BLaER1 treated with 17β-estradiol and CSF1 and Interleukin-3, amounts not matched to agents 10 nM and 100 nM (cell line): ENCODE data around the gene ATP1B3.
"Not testable (repeated sequence)": the region's sequence is repeated elsewhere in the genome, so short reads cannot be mapped to it uniquely, and the experiment has no call there.

Source experiments
- H3K27ac ChIP-seq, 11 experiments: shearing (Covaris generic); formaldehyde crosslinking; 2 replicates each; pipeline ENCODE4 v1.8.1; 2022
- H3K27me3 ChIP-seq, 11 experiments: shearing (Covaris generic); formaldehyde crosslinking; 2 replicates each; pipeline ENCODE4 v1.8.1; 2022
- H3K36me3 ChIP-seq, 11 experiments: shearing (Covaris generic); formaldehyde crosslinking; 2 replicates each; pipeline ENCODE4 v1.8.1; 2022
- H3K4me1 ChIP-seq, 10 experiments: shearing (Covaris generic); formaldehyde crosslinking; 2 replicates each; pipeline ENCODE4 v1.8.1; 2022
- H3K4me2 ChIP-seq, 11 experiments: shearing (Covaris generic); formaldehyde crosslinking; 2 replicates each; pipeline ENCODE4 v1.8.1; 2022
- H3K4me3 ChIP-seq, 10 experiments: shearing (Covaris generic); formaldehyde crosslinking; 2 replicates each; pipeline ENCODE4 v1.8.1; 2022
- H3K9ac ChIP-seq, 11 experiments: shearing (Covaris generic); formaldehyde crosslinking; 2 replicates each; pipeline ENCODE4 v1.8.1; 2022
- H3K9me3 ChIP-seq, 11 experiments: shearing (Covaris generic); formaldehyde crosslinking; replicated peaks in 1 of 11; 2 replicates each; pipeline ENCODE4 v1.8.1; 2022
- H4K20me1 ChIP-seq, 11 experiments: shearing (Covaris generic); formaldehyde crosslinking; 2 replicates each; pipeline ENCODE4 v1.8.1; 2022
- Cebpa-rat ChIP-seq, 11 experiments: shearing (Covaris generic); IDR thresholded peaks; 2 replicates each; pipeline ENCODE4 v1.8.1; 2022

Gene ATP1B3

GRCh38 chr3:141905129-141905528, 28.7 kb downstream of the ATP1B3 start:
- Histone ChIP-seq H3K9me3 (peaks cover 3 to 8% (median 5%) of the 10 kb centered on the region in 11 experiments), H3K4me2 (peak overlapping the region in 2 of 11 experiments; percentile 30 to 54; a peak in 3 of 22 replicates), H3K27ac (no peak overlapping the region), H4K20me1 (peaks cover 12 to 63% (median 38%) of the 10 kb centered on the region in 11 experiments; a peak in 19 of 22 replicates), H3K36me3 (peaks cover 58 to 85% (median 75%) of the 10 kb centered on the region in 11 experiments), H3K9ac (no peak overlapping the region), H3K4me1 (peaks cover 0 to 71% (median 0%) of the 10 kb centered on the region in 10 experiments; a peak in 9 of 20 replicates), H3K27me3 (no peaks in the 10 kb centered on the region), H3K4me3 (no peak overlapping the region)
- no peak for TF ChIP-seq Cebpa-rat (IDR thresholded peaks at IDR 0.05)

GRCh38 chr3:141909408-141909807, 33.0 kb downstream of the ATP1B3 start:
- H3K9ac ChIP-seq = no peak overlapping the region
- H3K4me2 ChIP-seq = no peak overlapping the region
- H3K27me3 ChIP-seq = no peaks in the 10 kb centered on the region
- peak overlapping the region in 1 of 11 experiments; percentile 11; a peak in 1 of 22 replicates for H3K27ac ChIP-seq
- H4K20me1 ChIP-seq = peaks cover 0 to 54% (median 7%) of the 10 kb centered on the region in 11 experiments; a peak in 11 of 22 replicates
- no peak overlapping the region for H3K4me3 ChIP-seq
- peaks cover 0 to 9% (median 4%) of the 10 kb centered on the region in 11 experiments; a peak in 5 of 22 replicates for H3K9me3 ChIP-seq
- peaks cover 73 to 98% (median 88%) of the 10 kb centered on the region in 11 experiments for H3K36me3 ChIP-seq
- no peak for TF ChIP-seq Cebpa-rat (IDR thresholded peaks at IDR 0.05)
- H3K4me1 ChIP-seq = peaks cover 0 to 58% (median 0%) of the 10 kb centered on the region in 10 experiments; a peak in 6 of 20 replicates

- H3K9ac ChIP-seq, H3K9me3 ChIP-seq, H3K27me3 ChIP-seq, H3K27ac ChIP-seq, H3K4me3 ChIP-seq: not testable (repeated sequence)
- peaks cover 0 to 54% (median 7%) of the 10 kb centered on the region in 11 experiments; a peak in 12 of 22 replicates for H4K20me1 ChIP-seq
- H3K36me3 ChIP-seq = peaks cover 74 to 98% (median 88%) of the 10 kb centered on the region in 11 experiments
- H3K4me2 ChIP-seq = 0 out of 22 replicates have a peak overlapping the region, but pooled peaks of 1 of the 11 experiments have one; percentile 24
- H3K4me1 ChIP-seq = peaks cover 0 to 53% (median 0%) of the 10 kb centered on the region in 10 experiments; a peak in 6 of 20 replicates
These were observed 33.5 kb downstream of the ATP1B3 start for GRCh38 chr3:141909986-141910385.

GRCh38 chr3:141913150-141913811, 36.8 kb downstream of the ATP1B3 start:
- no peak for TF ChIP-seq Cebpa-rat (IDR thresholded peaks at IDR 0.05)
- Histone ChIP-seq H3K27me3 (no peaks in the 10 kb centered on the region), H3K9me3 (peaks cover 0 to 9% (median 4%) of the 10 kb centered on the region in 11 experiments; a peak in 5 of 22 replicates), H3K27ac (no peak overlapping the region), H4K20me1 (peaks cover 0 to 57% (median 7%) of the 10 kb centered on the region in 11 experiments; a peak in 9 of 22 replicates), H3K36me3 (peaks cover 86 to 100% (median 93%) of the 10 kb centered on the region in 11 experiments), H3K4me1 (peaks cover 0 to 25% (median 0%) of the 10 kb centered on the region in 10 experiments; a peak in 5 of 20 replicates), H3K4me2 (no peak overlapping the region), H3K9ac (no peak overlapping the region), H3K4me3 (no peak overlapping the region)

- TF ChIP-seq Cebpa-rat (IDR thresholded peaks at IDR 0.05) = no peak
- Histone ChIP-seq H3K27ac (no peak overlapping the region), H3K4me3 (no peak overlapping the region), H3K9me3 (peaks cover 0 to 9% (median 4%) of the 10 kb centered on the region in 11 experiments; a peak in 5 of 22 replicates), H3K4me2 (no peak overlapping the region), H3K9ac (0 out of 22 replicates have a peak overlapping the region, but pooled peaks of 1 of the 11 experiments have one; percentile 27), H3K27me3 (no peaks in the 10 kb centered on the region), H3K4me1 (peaks cover 0 to 14% (median 0%) of the 10 kb centered on the region in 10 experiments; a peak in 5 of 20 replicates), H3K36me3 (peaks cover 86 to 100% (median 92%) of the 10 kb centered on the region in 11 experiments), H4K20me1 (peaks cover 0 to 61% (median 6%) of the 10 kb centered on the region in 11 experiments; a peak in 9 of 22 replicates)
These were observed 37.9 kb downstream of the ATP1B3 start for GRCh38 chr3:141914311-141914710.

- H3K27me3 ChIP-seq = no peaks in the 10 kb centered on the region
- H3K4me2 ChIP-seq = no peak overlapping the region
- TF ChIP-seq Cebpa-rat (IDR thresholded peaks at IDR 0.05) = no peak
- peaks cover 86 to 100% (median 92%) of the 10 kb centered on the region in 11 experiments for H3K36me3 ChIP-seq
- H3K9me3 ChIP-seq = peaks cover 0 to 9% (median 4%) of the 10 kb centered on the region in 11 experiments; a peak in 5 of 22 replicates
- no peak overlapping the region for H3K4me3 ChIP-seq
- no peak overlapping the region; a peak in 1 of 22 replicates for H3K9ac ChIP-seq
- peaks cover 0 to 54% (median 6%) of the 10 kb centered on the region in 11 experiments; a peak in 9 of 22 replicates for H4K20me1 ChIP-seq
- H3K4me1 ChIP-seq = peaks cover 0 to 7% (median 0%) of the 10 kb centered on the region in 10 experiments; a peak in 5 of 20 replicates
- H3K27ac ChIP-seq = no peak overlapping the region
These were observed 38.6 kb downstream of the ATP1B3 start for GRCh38 chr3:141915016-141915415.

- Histone ChIP-seq H4K20me1 (peaks cover 0 to 52% (median 6%) of the 10 kb centered on the region in 11 experiments; a peak in 9 of 22 replicates), H3K9ac (no peak overlapping the region), H3K27me3 (no peaks in the 10 kb centered on the region), H3K36me3 (peaks cover 92 to 100% (median 97%) of the 10 kb centered on the region in 11 experiments), H3K4me1 (no peaks in the 10 kb centered on the region), H3K4me3 (no peak overlapping the region), H3K27ac (no peak overlapping the region), H3K4me2 (no peak overlapping the region), H3K9me3 (peaks cover 0 to 9% (median 4%) of the 10 kb centered on the region in 11 experiments; a peak in 5 of 22 replicates)
- no peak for TF ChIP-seq Cebpa-rat (IDR thresholded peaks at IDR 0.05)
These were observed 39.3 kb downstream of the ATP1B3 start for GRCh38 chr3:141915766-141916165.

GRCh38 chr3:141920701-141921100, 44.3 kb downstream of the ATP1B3 start:
- Histone ChIP-seq H4K20me1 (peaks cover 0 to 14% (median 0%) of the 10 kb centered on the region in 11 experiments; a peak in 7 of 22 replicates), H3K36me3 (peaks cover 95 to 100% (median 99%) of the 10 kb centered on the region in 11 experiments), H3K9me3 (no peaks in the 10 kb centered on the region), H3K9ac (no peak overlapping the region), H3K4me1 (no peaks in the 10 kb centered on the region), H3K27me3 (no peaks in the 10 kb centered on the region), H3K4me3 (no peak overlapping the region), H3K27ac (no peak overlapping the region), H3K4me2 (no peak overlapping the region)
- TF ChIP-seq Cebpa-rat (IDR thresholded peaks at IDR 0.05) = no peak

GRCh38 chr3:141921316-141921715, 44.9 kb downstream of the ATP1B3 start:
- Histone ChIP-seq H3K27ac (no peak overlapping the region), H3K36me3 (peaks cover 92 to 100% (median 99%) of the 10 kb centered on the region in 11 experiments), H3K9ac (no peak overlapping the region), H3K27me3 (no peaks in the 10 kb centered on the region), H3K9me3 (no peaks in the 10 kb centered on the region), H3K4me3 (no peak overlapping the region), H3K4me1 (no peaks in the 10 kb centered on the region), H3K4me2 (no peak overlapping the region), H4K20me1 (peaks cover 0 to 14% (median 0%) of the 10 kb centered on the region in 11 experiments; a peak in 7 of 22 replicates)
- no peak for TF ChIP-seq Cebpa-rat (IDR thresholded peaks at IDR 0.05)

GRCh38 chr3:141925677-141926076, 49.2 kb downstream of the ATP1B3 start:
- Histone ChIP-seq H3K36me3 (peaks cover 76 to 87% (median 81%) of the 10 kb centered on the region in 11 experiments), H3K4me1 (peaks cover 9 to 20% (median 13%) of the 10 kb centered on the region in 10 experiments), H4K20me1 (peaks cover 0 to 13% (median 0%) of the 10 kb centered on the region in 11 experiments; a peak in 7 of 22 replicates)
- H3K4me2 ChIP-seq, H3K27ac ChIP-seq, H3K27me3 ChIP-seq, H3K4me3 ChIP-seq, H3K9ac ChIP-seq, H3K9me3 ChIP-seq: not testable (repeated sequence)
